IPS-15b (cell line): Measurements from ENCODE around the gene TLR5.

ENCODE experiments used
- H3K27me3 ChIP-seq: one replicate; pipeline ENCODE4 v1.6.1; 2013; ENCODE audit warnings: low read length; ENCODE audit not compliant: control insufficient read depth, insufficient read depth
- H3K36me3 ChIP-seq: one replicate; pipeline ENCODE4 v1.6.1; 2013; ENCODE audit warnings: low read length; ENCODE audit not compliant: control insufficient read depth, insufficient read depth
- H3K4me1 ChIP-seq: one replicate; pipeline ENCODE4 v1.6.1; 2013; ENCODE audit warnings: mild to moderate bottlenecking, low read length; ENCODE audit not compliant: control insufficient read depth, insufficient read depth
- H3K4me3 ChIP-seq: one replicate; pipeline ENCODE4 v1.5.1; 2013; ENCODE audit warnings: low read depth, low read length
- H3K9ac ChIP-seq: one replicate; pipeline ENCODE4 v1.6.1; 2013; ENCODE audit warnings: low read depth, mild to moderate bottlenecking, low read length
- H3K9me3 ChIP-seq: one replicate; pipeline ENCODE4 v1.6.1; 2013; ENCODE audit warnings: mild to moderate bottlenecking, low read length; ENCODE audit not compliant: control insufficient read depth, insufficient read depth

TLR5 gene

DNA sequence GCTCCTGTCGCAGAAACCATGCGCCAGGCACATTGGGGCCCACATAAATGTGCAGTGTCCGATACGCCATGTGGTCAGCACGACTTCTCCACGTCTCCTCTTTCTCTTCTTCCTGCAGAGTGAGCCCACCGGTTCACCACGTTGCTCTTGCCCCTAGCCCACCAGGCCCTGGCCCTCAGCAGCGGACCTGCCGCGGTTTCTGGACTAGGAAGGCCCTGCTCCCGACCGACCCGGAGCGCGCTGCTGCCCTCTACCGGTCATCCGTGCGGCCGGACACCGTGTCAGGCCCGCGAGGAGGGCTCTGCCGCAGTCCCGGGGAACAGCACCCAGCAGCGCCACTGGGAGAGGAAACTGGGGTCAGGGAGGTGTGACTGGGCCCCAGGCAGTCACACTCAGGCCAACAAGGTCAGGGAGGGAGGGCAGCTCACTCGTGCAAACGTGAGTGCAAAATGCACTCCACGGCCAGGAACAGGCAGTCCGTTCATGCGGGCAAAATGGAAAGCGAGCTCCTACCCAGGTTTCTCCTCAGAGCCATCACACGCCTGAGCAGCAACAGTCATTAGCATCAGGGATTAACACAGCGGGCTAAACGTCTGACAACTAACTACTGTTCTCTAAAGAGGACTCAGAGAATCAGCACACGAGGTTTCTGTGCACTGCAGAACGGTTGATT lies 13.7 kb downstream of the TLR5 start:
- no peaks in the 10 kb centered on the region for H3K36me3 ChIP-seq
- no peaks in the 10 kb centered on the region for H3K9me3 ChIP-seq
- H3K27me3 ChIP-seq = peaks cover 54% of the 10 kb centered on the region
- peak overlapping the region; percentile 52 for H3K4me3 ChIP-seq
- H3K4me1 ChIP-seq = peaks cover 9% of the 10 kb centered on the region
- peak overlapping the region; percentile 28 for H3K9ac ChIP-seq

DNA sequence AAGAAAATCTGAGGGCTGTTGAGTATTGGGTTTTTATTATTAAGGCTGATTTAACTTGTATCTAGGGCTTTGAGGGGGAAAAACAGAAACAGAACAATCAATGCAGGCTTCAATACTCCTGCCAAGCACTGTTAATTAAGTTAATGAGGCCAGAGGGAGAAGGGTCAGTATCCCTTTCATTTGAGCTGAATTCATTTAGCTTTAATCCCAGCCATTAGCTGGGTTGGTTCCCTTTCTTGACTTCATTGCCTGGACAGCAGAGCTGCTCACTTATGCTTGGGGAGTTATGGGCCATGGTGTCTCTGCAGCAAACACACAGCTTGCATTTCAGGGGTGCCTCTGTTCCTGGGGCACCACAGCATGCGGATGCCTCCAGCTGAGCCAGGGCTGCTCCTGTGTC lies 16.3 kb downstream of the TLR5 start:
- Histone ChIP-seq H3K9me3 (no peaks in the 10 kb centered on the region), H3K36me3 (no peaks in the 10 kb centered on the region), H3K4me1 (peaks cover 7% of the 10 kb centered on the region), H3K27me3 (peaks cover 47% of the 10 kb centered on the region), H3K4me3 (no peak overlapping the region), H3K9ac (no peak overlapping the region)

DNA sequence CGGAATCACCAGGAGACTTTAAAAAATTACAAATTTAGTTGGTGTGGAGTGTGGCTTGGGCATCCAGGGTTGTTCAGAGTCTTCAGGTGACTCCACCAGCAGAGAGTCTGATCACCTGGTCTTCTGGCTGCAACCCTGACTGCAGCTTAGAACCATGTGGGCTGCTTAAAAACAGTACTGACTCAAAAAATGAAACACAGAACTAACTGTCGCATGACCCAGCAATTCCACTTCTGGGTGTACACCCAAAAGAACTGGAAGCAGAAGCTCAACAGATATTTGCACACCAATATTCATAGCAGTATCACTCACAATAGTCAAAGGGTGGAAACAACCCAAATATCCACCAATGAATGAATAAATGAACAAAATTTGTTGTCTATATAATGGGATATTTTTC lies 17.3 kb downstream of the TLR5 start:
- peaks cover 7% of the 10 kb centered on the region for H3K4me1 ChIP-seq
- no peak overlapping the region for H3K9ac ChIP-seq
- peaks cover 37% of the 10 kb centered on the region for H3K27me3 ChIP-seq
- no peak overlapping the region for H3K4me3 ChIP-seq
- H3K36me3 ChIP-seq = no peaks in the 10 kb centered on the region
- H3K9me3 ChIP-seq = no peaks in the 10 kb centered on the region

DNA sequence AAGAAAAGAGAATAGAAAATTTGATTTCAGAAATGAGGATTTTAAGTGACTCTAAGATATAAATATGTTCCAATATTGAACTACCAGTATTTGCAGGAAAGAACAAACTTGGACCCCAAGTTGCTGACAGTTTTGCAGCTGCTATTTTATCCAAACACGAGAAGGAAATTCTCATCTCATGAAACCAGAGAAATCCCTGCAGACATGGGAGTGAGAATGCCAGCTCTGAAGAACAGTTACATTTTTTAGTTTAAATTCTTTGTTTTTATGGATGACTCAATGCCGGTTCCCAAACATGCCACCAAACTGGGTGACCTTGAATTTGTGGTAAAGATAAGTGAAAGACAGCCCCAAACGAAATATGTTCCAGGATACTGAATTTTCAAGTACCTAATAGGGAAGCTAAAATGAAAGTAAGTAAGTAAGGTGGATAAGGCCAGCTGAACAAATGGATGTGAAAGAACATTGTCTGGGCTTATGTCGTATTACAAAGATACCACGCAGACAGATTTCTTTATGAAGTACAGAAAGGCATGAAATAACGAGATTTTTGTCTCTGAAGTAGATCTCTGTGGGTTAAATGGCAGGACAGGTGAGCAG lies 19.9 kb downstream of the TLR5 start:
- H3K4me1 ChIP-seq = peaks cover 9% of the 10 kb centered on the region
- no peaks in the 10 kb centered on the region for H3K36me3 ChIP-seq
- peaks cover 13% of the 10 kb centered on the region for H3K27me3 ChIP-seq
- H3K4me3 ChIP-seq = no peak overlapping the region
- no peak overlapping the region for H3K9ac ChIP-seq
- no peaks in the 10 kb centered on the region for H3K9me3 ChIP-seq

DNA sequence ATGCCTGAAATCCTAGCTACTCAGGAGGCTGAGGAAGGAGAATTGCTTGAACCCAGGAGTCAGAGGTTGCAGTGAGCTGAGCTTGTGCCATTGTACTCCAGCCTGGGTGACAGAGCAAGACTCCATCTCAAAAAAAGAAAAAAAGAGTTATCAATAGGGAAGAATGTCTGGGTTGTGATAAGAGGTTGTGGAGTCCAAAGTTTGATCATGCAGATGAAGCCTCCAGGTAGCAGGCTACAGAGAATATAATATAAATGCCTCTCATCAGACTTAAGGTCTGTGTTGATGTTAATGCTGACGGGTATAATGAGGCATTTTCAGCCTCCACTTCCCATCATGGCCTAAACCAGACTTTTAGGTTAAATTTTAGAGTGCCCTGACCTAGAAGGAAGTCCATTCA lies 24.6 kb downstream of the TLR5 start:
- Histone ChIP-seq H3K9ac (no peak overlapping the region), H3K9me3 (peaks cover 3% of the 10 kb centered on the region), H3K4me1 (peaks cover 5% of the 10 kb centered on the region), H3K27me3 (peaks cover 11% of the 10 kb centered on the region), H3K4me3 (no peak overlapping the region), H3K36me3 (no peaks in the 10 kb centered on the region)

DNA sequence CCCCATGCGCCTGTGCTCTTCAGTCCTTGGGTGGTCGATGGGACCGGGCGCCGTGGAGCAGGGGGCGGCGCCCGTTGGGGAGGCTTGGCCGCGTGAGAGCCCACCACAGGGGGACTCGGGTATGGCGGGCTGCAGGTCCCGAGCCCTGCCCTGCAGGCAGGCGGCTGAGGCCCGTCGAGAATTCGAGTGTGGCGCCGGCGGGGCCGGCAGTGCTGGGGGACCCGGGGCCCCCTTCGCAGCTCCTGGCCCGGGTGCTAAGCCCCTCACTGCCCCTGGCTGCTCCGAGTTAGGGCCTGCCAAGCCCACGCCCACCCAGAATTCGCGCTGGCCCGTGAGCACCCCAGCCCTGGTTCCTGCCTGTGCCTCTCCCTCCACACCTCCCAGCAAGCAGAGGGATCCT lies 26.1 kb downstream of the TLR5 start:
- Histone ChIP-seq H3K36me3 (no peaks in the 10 kb centered on the region), H3K4me3 (no peak overlapping the region), H3K27me3 (no peaks in the 10 kb centered on the region), H3K9me3 (peaks cover 3% of the 10 kb centered on the region), H3K9ac (no peak overlapping the region), H3K4me1 (peaks cover 3% of the 10 kb centered on the region)

DNA sequence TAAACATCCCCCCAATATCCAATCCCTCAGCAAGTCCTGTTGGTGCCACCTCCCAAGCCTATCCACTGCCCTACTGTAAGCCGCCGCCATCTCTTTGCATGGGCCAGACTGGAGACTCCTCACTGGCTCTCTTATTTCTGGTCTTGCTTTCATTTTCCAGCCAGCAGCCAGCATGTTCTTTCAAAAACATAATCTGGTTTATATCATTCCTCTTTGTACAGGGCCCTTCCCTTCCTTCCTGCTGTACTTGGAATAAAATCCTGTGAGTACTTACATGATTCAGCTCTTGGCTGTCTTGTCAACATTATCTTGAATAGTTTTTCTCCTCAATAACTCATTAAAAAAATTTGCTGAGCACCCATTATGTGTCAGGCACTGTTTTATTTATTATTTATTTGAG lies 28.2 kb downstream of the TLR5 start:
- H3K27me3 ChIP-seq = no peaks in the 10 kb centered on the region
- H3K4me3 ChIP-seq = no peak overlapping the region
- H3K4me1 ChIP-seq = no peaks in the 10 kb centered on the region

DNA sequence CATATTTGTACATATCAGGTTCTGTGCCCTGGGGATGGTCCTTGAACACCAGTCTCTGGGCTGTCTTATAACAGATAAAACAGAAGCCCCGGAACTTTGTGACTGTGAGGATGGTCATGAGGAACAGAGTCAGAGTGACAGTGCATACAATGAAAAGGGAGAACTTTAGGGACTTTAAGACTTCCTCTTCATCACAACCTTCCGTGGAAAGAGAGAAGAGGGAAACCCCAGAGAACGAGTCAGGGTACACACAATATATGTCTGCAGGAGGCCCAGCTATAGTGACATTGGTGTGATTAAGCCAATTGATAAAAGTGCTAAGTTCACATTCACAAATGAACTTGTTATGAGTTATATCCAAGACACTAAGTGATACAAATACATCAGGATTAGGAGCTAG lies 32.1 kb downstream of the TLR5 start:
- Histone ChIP-seq H3K9me3 (no peaks in the 10 kb centered on the region), H3K4me1 (no peaks in the 10 kb centered on the region), H3K9ac (no peak overlapping the region), H3K4me3 (no peak overlapping the region), H3K36me3 (no peaks in the 10 kb centered on the region), H3K27me3 (no peaks in the 10 kb centered on the region)

More for the DNA sequence above, 28.2 kb downstream of the TLR5 start:
- no peaks in the 10 kb centered on the region for H3K36me3 ChIP-seq
- no peak overlapping the region for H3K9ac ChIP-seq
- H3K9me3 ChIP-seq = peaks cover 3% of the 10 kb centered on the region

DNA sequence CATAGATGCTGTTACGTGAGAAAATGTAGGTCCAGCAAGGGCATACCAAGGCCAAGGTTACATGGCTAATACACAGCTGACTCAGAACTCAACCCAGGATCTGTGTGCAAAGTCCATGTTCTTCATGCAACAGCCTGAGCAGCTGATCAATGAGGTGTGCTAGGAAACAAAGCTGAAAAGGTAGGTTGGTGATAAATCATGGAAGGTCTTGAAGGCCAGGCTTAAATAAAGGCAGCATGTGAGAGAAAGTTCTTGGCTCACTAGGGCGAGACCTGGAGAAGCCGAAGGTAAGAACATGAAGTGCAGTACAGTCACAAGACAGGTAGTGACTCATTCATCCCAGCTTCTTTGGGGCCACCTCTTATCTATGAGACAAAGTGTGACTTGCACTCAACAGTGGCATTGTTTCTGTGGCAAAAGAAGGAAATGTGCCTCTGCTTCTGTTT lies 33.4 kb downstream of the TLR5 start:
- Histone ChIP-seq H3K4me3 (no peak overlapping the region), H3K27me3 (no peaks in the 10 kb centered on the region), H3K4me1 (no peaks in the 10 kb centered on the region), H3K9ac (no peak overlapping the region), H3K9me3 (no peaks in the 10 kb centered on the region), H3K36me3 (no peaks in the 10 kb centered on the region)

DNA sequence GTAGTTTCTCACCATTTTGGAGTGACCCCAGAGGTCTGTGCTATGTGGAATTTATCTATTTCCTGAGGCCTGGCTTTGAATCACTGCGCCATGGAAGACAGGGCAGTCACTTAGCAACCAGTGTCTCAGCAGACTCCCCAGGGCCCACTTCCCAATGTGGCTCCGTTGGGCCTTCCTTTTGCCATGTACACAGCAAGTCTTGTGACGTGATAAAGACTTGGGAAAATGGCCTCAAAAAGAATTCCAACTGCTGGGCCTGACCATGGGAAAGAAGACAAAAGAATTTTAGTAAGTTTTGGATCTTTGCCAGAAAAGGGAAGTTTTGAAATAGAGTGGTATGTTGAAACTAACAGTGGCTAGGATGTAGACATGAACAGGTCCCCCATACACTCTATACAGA lies 36.2 kb downstream of the TLR5 start:
- H3K4me1 ChIP-seq = no peaks in the 10 kb centered on the region
- H3K9me3 ChIP-seq = no peaks in the 10 kb centered on the region
- H3K27me3 ChIP-seq = no peaks in the 10 kb centered on the region

DNA sequence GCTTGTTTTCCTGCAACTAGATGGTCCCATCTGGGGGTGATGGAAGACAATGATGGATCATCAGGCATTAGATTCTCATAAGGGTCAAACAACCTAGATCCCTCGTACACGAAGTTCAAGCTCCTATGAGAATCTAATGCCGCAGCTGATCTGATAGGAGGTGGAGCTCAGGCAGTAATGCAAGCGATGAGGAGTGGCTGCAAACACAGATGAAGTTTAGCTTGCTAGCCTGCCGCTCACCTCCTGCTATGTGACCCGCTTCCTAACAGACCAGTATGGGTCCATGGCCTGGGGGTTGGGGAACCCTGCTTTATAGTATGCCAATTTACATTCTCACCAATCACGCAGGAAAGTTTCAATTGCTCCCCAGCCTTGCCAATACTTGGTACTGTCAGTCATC lies 37.5 kb downstream of the TLR5 start:
- Histone ChIP-seq H3K9ac (no peak overlapping the region), H3K4me3 (no peak overlapping the region), H3K9me3 (no peaks in the 10 kb centered on the region), H3K27me3 (no peaks in the 10 kb centered on the region), H3K36me3 (no peaks in the 10 kb centered on the region), H3K4me1 (no peaks in the 10 kb centered on the region)

More for the DNA sequence above, 36.2 kb downstream of the TLR5 start:
- Histone ChIP-seq H3K4me3 (no peak overlapping the region), H3K9ac (no peak overlapping the region), H3K36me3 (no peaks in the 10 kb centered on the region)

DNA sequence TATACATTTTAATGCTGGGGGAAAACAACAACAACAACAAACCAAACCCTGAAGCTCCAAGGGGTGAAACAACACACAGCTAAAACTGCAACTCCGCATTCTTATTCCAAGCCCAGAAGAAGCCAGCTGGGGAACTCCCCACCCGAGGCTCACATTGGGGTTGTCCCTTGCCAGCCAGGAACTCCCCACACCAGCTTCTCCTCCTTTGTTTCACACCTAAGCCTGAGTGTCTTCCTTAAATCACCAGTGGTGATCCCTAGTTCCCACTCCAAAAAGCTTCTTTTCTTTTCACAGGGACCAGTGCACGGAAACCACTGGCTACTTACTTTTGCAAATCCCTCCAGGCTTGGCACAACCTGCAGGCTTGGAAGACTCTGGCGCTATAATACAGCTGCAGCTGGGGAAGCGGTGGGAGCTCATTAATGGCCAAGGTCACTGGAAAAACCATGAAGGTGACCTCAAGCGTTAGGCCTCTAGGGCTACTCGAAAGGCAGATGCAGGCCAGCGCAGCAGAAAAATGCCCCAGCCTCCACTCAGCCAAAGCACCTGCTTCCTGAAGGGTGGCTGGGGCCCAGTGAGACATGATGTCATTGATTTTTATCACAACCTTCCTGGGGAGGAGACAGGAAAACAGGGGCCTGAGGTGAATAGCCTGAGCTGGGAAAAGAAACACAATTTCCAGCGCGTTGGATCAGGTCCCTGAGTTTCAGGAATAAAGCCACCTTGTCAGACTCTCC lies 40.1 kb downstream of the TLR5 start:
- Histone ChIP-seq H3K9me3 (no peaks in the 10 kb centered on the region), H3K4me1 (no peaks in the 10 kb centered on the region), H3K9ac (no peak overlapping the region), H3K4me3 (no peak overlapping the region), H3K27me3 (no peaks in the 10 kb centered on the region), H3K36me3 (no peaks in the 10 kb centered on the region)
